Fibroblast of villous mesenchyme (primary cell): ENCODE data around the gene PIK3R5. TPM values are rescaled to one million over a fixed set of nuclear protein-coding genes. Genes with fewer than 3 reads are reported as not detected.

ENCODE experiments used
- DNase-seq: peaks from one replicate; pipeline ENCODE4 v3.0.0-alpha.2; 2010; ENCODE audit warnings: low read depth
- H3K4me3 ChIP-seq: 2 replicates; pipeline ENCODE4 v1.5.1; 2011; ENCODE audit warnings: low read depth, mild to moderate bottlenecking, low read length
- CTCF ChIP-seq: IDR thresholded peaks from 2 replicates; pipeline ENCODE4 v1.5.1; 2012; ENCODE audit warnings: low read depth, mild to moderate bottlenecking, low read length; ENCODE audit not compliant: insufficient read depth
- total RNA-seq: library from RNA; depleted of rRNA; stranded (reverse); fragments of >200 nt; gene quantifications from 2 replicates; pipeline ENCODE4 v1.2.3, GENCODE V29; 2012

Gene PIK3R5
- total RNA-seq, 1 donor: not detected

- no peak for DNase-seq
- no peak for TF ChIP-seq CTCF
- H3K4me3 ChIP-seq: no peak overlapping the region
These were observed 122.2 kb downstream of the PIK3R5 start for GRCh38 chr17:8843344-8843743.

DNA sequence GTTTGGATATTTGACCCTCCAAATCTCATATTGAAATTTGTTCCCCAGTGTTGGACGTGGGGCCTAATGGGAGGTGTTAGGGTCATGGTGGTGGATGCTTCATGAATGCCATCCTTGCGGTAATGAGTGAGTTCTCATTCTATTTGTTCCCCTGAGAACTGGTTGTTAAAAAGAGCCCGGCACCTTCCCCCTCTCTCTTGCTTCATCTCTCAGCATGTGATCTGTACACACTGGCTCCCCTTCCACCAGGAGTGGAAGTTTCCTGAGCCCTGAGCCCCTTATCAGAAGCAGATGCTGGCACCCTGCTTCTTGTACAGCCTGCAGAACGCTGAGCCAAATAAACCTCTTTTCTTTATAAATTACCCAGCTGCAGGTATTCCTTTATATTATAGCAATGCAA lies 123.7 kb downstream of the PIK3R5 start:
- DNase-seq: no peak
- H3K4me3 ChIP-seq: no peak overlapping the region
- TF ChIP-seq CTCF: no peak

- TF ChIP-seq CTCF: no peak
- DNase-seq: no peak
- H3K4me3 ChIP-seq: no peak overlapping the region
These were observed 126.0 kb downstream of the PIK3R5 start for GRCh38 chr17:8839410-8839935.

GRCh38 chr17:8838551-8839095 lies 126.9 kb downstream of the PIK3R5 start:
- no peak overlapping the region for H3K4me3 ChIP-seq
- no peak for TF ChIP-seq CTCF
- no peak for DNase-seq

DNA sequence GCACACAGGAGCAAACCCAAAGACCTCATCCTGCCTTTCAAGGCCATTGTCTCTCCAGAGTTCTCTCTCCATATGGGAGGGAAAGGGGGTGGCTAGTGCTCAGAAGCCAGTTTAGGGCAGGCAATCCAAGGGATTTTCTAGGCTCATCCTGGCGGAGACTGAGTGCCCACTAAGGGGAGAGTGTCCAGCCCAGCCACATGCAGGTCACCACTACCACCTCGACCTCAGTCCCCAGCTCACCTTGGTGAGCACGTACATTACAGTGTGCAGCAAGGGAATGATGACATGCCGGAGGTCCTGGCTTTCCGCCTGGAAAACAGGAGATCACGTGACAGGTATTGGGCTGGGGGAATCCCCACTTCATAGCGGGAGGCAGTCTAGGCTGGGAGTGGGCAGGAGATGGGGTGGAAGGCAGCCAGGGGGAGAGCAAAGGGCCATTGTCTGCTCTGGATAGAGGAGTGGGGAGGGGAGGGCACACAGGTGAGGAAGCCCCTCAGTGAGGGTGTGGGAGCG lies 127.9 kb downstream of the PIK3R5 start:
- TF ChIP-seq CTCF: no peak
- no peak overlapping the region for H3K4me3 ChIP-seq
- no peak for DNase-seq

DNA sequence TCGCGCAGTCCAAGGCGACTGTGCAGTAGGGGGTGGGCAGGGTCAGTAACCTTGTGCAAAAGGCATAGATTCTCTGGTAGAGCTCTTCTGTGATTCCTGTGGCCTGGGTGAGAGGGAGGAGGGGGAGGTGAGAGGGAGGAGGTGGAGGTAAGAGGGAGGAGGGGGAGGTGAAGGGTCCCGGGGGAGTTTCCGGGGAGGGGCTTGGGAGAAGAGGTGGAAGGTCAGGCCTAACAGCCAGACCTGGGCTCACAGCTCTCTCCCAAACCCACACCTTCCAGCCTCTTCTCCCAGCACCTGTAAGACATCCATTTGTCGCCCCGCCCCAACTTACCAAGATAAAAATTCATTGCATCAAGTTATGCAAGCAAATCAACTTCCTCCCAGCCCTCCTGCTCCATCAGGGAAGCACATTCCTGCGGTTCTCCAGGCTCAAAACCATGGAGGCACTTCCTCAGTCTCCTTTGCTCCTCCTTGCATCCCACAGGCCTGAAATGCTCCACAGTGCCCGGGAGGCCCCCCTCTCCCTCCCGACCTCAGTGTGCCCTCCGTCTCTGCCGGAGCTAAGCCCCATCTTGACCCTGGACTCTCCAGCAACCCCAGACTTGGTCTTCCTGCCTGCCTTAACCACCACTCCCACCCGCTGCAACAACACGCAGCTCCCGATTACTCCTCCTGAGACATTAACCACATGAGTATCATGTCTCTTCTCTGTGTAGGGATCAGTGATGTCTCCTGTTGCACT lies 128.5 kb downstream of the PIK3R5 start:
- no peak for TF ChIP-seq CTCF
- DNase-seq: no peak
- H3K4me3 ChIP-seq: no peak overlapping the region
